Panc1 (cell line): ENCODE measurements around the gene TMA7B. TPM values are rescaled to one million over a fixed set of nuclear protein-coding genes. Genes with fewer than 3 reads are reported as not detected.

ENCODE experiments used
- ATAC-seq: fragments of 200-7000 bp; cut with Tn5 transposase; 2 replicates; pipeline ENCODE4 v1.9.1; 2020; ENCODE audit warnings: mild to moderate bottlenecking, moderate library complexity
- BruUV-seq: library from RNA; stranded (reverse); fragments of 400-500 nt; replicated peaks from 2 replicates; lab custom pipeline; 2021; lab: Mats Ljungman, UMichigan
- CTCF ChIA-PET: fragments of 300-600 bp; sonication (Branson Sonifier 250); formaldehyde crosslinking; loops from one replicate; lab custom pipeline; 2022; ENCODE audit warnings: antibody characterized with exemption; lab: Charles Lee
- POLR2A ChIA-PET: fragments of 300-600 bp; sonication (Branson Sonifier 250); formaldehyde crosslinking; loops from one replicate; lab custom pipeline; 2022; ENCODE audit warnings: antibody characterized with exemption; lab: Charles Lee
- DNase-seq: peaks from one replicate; pipeline ENCODE4 v3.0.0-alpha.2; 2010; ENCODE audit warnings: low read depth, low spot score
- H3K27ac ChIP-seq: 2 replicates; pipeline ENCODE4 v1.5.1; 2011; ENCODE audit warnings: mild to moderate bottlenecking, low read length, inconsistent platforms
- H3K27me3 ChIP-seq: fragments of 200-500 bp; sonication (Bioruptor generic); 2 replicates; pipeline ENCODE4 v1.6.0; 2014; ENCODE audit warnings: low read length, inconsistent platforms; ENCODE audit not compliant: control insufficient read depth, insufficient read depth
- H3K36me3 ChIP-seq: fragments of 200-500 bp; sonication (Bioruptor generic); 2 replicates; pipeline ENCODE4 v1.5.1; 2014; ENCODE audit warnings: inconsistent platforms, mild to moderate bottlenecking, low read length, moderate library complexity; ENCODE audit not compliant: control insufficient read depth, insufficient read depth
- H3K4me1 ChIP-seq: 2 replicates; pipeline ENCODE4 v1.5.1; 2011; ENCODE audit warnings: inconsistent platforms, mild to moderate bottlenecking, low read length, moderate library complexity; ENCODE audit not compliant: control insufficient read depth, insufficient read depth
- H3K4me3 ChIP-seq, 2 experiments: 2 replicates each; pipeline ENCODE4 v1.5.1; 2011 to 2012; ENCODE audit warnings: low read depth in 2 of 2, low read length in 2 of 2, mild to moderate bottlenecking in 2 of 2, inconsistent platforms in 1 of 2, moderate library complexity in 1 of 2
- H3K9me3 ChIP-seq: fragments of 200-500 bp; sonication (Bioruptor generic); 2 replicates; pipeline ENCODE4 v1.5.1; 2014; ENCODE audit warnings: low read depth, mild to moderate bottlenecking, inconsistent platforms, low read length, moderate library complexity; ENCODE audit not compliant: control insufficient read depth, insufficient read depth
- POLR2AphosphoS5 ChIP-seq: IDR thresholded peaks from 2 replicates; pipeline ENCODE4 v1.6.1; 2012; ENCODE audit warnings: mild to moderate bottlenecking, low read depth, low read length, moderate library complexity
- SIN3A ChIP-seq: IDR thresholded peaks from 2 replicates; pipeline ENCODE4 v1.6.1; 2012; ENCODE audit warnings: low read depth, mild to moderate bottlenecking, low read length, moderate library complexity, borderline replicate concordance; ENCODE audit not compliant: insufficient read depth
- TCF7L2 ChIP-seq: IDR thresholded peaks from 2 replicates; pipeline ENCODE4 v1.6.1; 2011; ENCODE audit warnings: mild to moderate bottlenecking, low read depth, low read length, inconsistent platforms
- in situ Hi-C: cut with HindIII; loops from 2 replicates; pipeline ENCODE4 v1.10.0; 2016; ENCODE audit warnings: low sequenced_read_pairs, low pct_unique_long_range_greater_than_20kb
- intact Hi-C: fragments of 100-400 bp; cut with micrococcal nuclease; formaldehyde crosslinking; loops from one replicate; pipeline ENCODE4 v1.10.0; 2022; ENCODE audit not compliant: unreplicated experiment
- total RNA-seq: library from RNA; stranded (reverse); gene quantifications from one replicate; pipeline ENCODE4 v1.2.1, GENCODE V29; 2021; ENCODE audit not compliant: unreplicated experiment
- TF ChIP-seq, protein P1 (sequence below): fragments of 450-650 bp; IDR thresholded peaks from 2 replicates; pipeline ENCODE4 v1.5.1; 2017; ENCODE audit warnings: mild to moderate bottlenecking
- TF ChIP-seq, protein P2 (sequence below), 2 experiments: IDR thresholded peaks; 2 replicates each; pipeline ENCODE4 v1.6.1; 2011 to 2012; ENCODE audit warnings: low read depth in 2 of 2, control low read depth in 1 of 2, low read length in 1 of 2, mild to moderate bottlenecking in 1 of 2, moderate library complexity in 1 of 2; ENCODE audit not compliant: insufficient read depth in 1 of 2

Gene TMA7B
- total RNA-seq, 1 experiment from 2014 or later: not detected

GRCh38 chr22:39914584-39914983 is 45.6 kb upstream of the TMA7B start:
- ATAC-seq (no peak), DNase-seq (no peak)
- H3K9me3 ChIP-seq: no peaks in the 10 kb centered on the region
- H3K27ac ChIP-seq: no peak overlapping the region
- no peak for TF ChIP-seq TCF7L2
- no peak for TF ChIP-seq SIN3A
- TF ChIP-seq, protein P1, sequence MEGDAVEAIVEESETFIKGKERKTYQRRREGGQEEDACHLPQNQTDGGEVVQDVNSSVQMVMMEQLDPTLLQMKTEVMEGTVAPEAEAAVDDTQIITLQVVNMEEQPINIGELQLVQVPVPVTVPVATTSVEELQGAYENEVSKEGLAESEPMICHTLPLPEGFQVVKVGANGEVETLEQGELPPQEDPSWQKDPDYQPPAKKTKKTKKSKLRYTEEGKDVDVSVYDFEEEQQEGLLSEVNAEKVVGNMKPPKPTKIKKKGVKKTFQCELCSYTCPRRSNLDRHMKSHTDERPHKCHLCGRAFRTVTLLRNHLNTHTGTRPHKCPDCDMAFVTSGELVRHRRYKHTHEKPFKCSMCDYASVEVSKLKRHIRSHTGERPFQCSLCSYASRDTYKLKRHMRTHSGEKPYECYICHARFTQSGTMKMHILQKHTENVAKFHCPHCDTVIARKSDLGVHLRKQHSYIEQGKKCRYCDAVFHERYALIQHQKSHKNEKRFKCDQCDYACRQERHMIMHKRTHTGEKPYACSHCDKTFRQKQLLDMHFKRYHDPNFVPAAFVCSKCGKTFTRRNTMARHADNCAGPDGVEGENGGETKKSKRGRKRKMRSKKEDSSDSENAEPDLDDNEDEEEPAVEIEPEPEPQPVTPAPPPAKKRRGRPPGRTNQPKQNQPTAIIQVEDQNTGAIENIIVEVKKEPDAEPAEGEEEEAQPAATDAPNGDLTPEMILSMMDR: no peak
- TF ChIP-seq, protein P2, sequence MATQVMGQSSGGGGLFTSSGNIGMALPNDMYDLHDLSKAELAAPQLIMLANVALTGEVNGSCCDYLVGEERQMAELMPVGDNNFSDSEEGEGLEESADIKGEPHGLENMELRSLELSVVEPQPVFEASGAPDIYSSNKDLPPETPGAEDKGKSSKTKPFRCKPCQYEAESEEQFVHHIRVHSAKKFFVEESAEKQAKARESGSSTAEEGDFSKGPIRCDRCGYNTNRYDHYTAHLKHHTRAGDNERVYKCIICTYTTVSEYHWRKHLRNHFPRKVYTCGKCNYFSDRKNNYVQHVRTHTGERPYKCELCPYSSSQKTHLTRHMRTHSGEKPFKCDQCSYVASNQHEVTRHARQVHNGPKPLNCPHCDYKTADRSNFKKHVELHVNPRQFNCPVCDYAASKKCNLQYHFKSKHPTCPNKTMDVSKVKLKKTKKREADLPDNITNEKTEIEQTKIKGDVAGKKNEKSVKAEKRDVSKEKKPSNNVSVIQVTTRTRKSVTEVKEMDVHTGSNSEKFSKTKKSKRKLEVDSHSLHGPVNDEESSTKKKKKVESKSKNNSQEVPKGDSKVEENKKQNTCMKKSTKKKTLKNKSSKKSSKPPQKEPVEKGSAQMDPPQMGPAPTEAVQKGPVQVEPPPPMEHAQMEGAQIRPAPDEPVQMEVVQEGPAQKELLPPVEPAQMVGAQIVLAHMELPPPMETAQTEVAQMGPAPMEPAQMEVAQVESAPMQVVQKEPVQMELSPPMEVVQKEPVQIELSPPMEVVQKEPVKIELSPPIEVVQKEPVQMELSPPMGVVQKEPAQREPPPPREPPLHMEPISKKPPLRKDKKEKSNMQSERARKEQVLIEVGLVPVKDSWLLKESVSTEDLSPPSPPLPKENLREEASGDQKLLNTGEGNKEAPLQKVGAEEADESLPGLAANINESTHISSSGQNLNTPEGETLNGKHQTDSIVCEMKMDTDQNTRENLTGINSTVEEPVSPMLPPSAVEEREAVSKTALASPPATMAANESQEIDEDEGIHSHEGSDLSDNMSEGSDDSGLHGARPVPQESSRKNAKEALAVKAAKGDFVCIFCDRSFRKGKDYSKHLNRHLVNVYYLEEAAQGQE (IDR thresholded peaks at IDR 0.05; ENCODE audit: insufficient read depth in 1 of 2, low read depth in 2 of 2, low read length in 1 of 2): no peak
- TF ChIP-seq POLR2AphosphoS5: no peak
- CTCF ChIA-PET: interaction anchor here (0.8 kb wide), 1 partner anchor 111 kb away, joined by 3 read pairs; no protein-coding TSS in a partner anchor
- H3K36me3 ChIP-seq: no peaks in the 10 kb centered on the region
- no peaks in the 10 kb centered on the region for H3K4me1 ChIP-seq
- in situ Hi-C loops: no loop called here
- H3K27me3 ChIP-seq: no peaks in the 10 kb centered on the region; the same call in 1 of the 2 replicates
- POLR2A ChIA-PET: interaction anchor here (0.7 kb wide), 1 partner anchor 11 kb away, joined by 9 read pairs; no protein-coding TSS in a partner anchor
- H3K4me3 ChIP-seq: no peak overlapping the region
- BruUV-seq: no TSS peak
- intact Hi-C loops: no loop called here

GRCh38 chr22:39915295-39915726 is 44.9 kb upstream of the TMA7B start:
- Histone ChIP-seq H3K9me3 (no peaks in the 10 kb centered on the region), H3K36me3 (no peaks in the 10 kb centered on the region), H3K4me3 (no peak overlapping the region), H3K27me3 (no peaks in the 10 kb centered on the region), H3K27ac (no peak overlapping the region), H3K4me1 (no peaks in the 10 kb centered on the region)
- in situ Hi-C loops: no loop called here
- no peak for DNase-seq
- no peak for ATAC-seq
- BruUV-seq: no TSS peak
- TF ChIP-seq, protein P2 (IDR thresholded peaks at IDR 0.05; ENCODE audit: insufficient read depth in 1 of 2, low read depth in 2 of 2, low read length in 1 of 2): no peak
- TF ChIP-seq POLR2AphosphoS5 (no peak), TCF7L2 (no peak), SIN3A (no peak)
- TF ChIP-seq, protein P1: no peak
- POLR2A ChIA-PET: interaction anchor here (0.7 kb wide), 1 partner anchor 10 kb away, joined by 9 read pairs; no protein-coding TSS in a partner anchor
- CTCF ChIA-PET: interaction anchor here (0.8 kb wide), 1 partner anchor 110 kb away, joined by 3 read pairs; no protein-coding TSS in a partner anchor
- intact Hi-C loops: no loop called here
